Measurements from ENCODE around the gene SLC6A4. TPM values are rescaled to one million over a fixed set of nuclear protein-coding genes. Genes with fewer than 3 reads are reported as not detected.

SLC6A4 gene
- total RNA-seq, 1 donor from 2014 or later = 140 TPM

GRCh38 chr17:30239089-30239462, 3.6 kb upstream of the SLC6A4 start:
- no peak for TF ChIP-seq CTCF (IDR thresholded peaks at IDR 0.05)
- H3K4me1 ChIP-seq = peaks cover 36% of the 10 kb centered on the region
- H3K36me3 ChIP-seq = no peaks in the 10 kb centered on the region
- DNase-seq = no peak
- peak overlapping the region; percentile 47 for H3K4me3 ChIP-seq
- H3K27me3 ChIP-seq (ENCODE audit: low read depth) = peaks cover 42% of the 10 kb centered on the region
- ATAC-seq = no peak
- intact Hi-C loops (cut with DNase I) = no loop called here
- no peaks in the 10 kb centered on the region for H3K9me3 ChIP-seq
- peak overlapping the region; percentile 71 for H3K27ac ChIP-seq

GRCh38 chr17:30238387-30239088, 3.0 kb upstream of the SLC6A4 start:
- peaks cover 42% of the 10 kb centered on the region for H3K27me3 ChIP-seq (ENCODE audit: low read depth)
- intact Hi-C loops (cut with DNase I) = no loop called here
- ATAC-seq (peak; percentile 13 to 38), DNase-seq (no peak)
- no peaks in the 10 kb centered on the region for H3K9me3 ChIP-seq
- no peaks in the 10 kb centered on the region for H3K36me3 ChIP-seq
- TF ChIP-seq CTCF (IDR thresholded peaks at IDR 0.05) = no peak
- H3K4me1 ChIP-seq = peaks cover 36% of the 10 kb centered on the region
- H3K27ac ChIP-seq = peak overlapping the region; percentile 71
- peak overlapping the region; percentile 47 for H3K4me3 ChIP-seq

- no peak for DNase-seq
- TF ChIP-seq CTCF (IDR thresholded peaks at IDR 0.05) = no peak
- intact Hi-C loops (cut with DNase I) = no loop called here
- H3K9me3 ChIP-seq = no peaks in the 10 kb centered on the region
- H3K36me3 ChIP-seq = no peaks in the 10 kb centered on the region
- H3K4me1 ChIP-seq = peaks cover 36% of the 10 kb centered on the region
- peak overlapping the region; percentile 71 for H3K27ac ChIP-seq
- H3K27me3 ChIP-seq (ENCODE audit: low read depth) = peaks cover 42% of the 10 kb centered on the region
- no peak for ATAC-seq
- H3K4me3 ChIP-seq = peak overlapping the region; percentile 47
Observed at GRCh38 chr17:30238003-30238344, 2.5 kb upstream of the SLC6A4 start.

- Histone ChIP-seq H3K9me3 (no peaks in the 10 kb centered on the region), H3K27ac (peak overlapping the region; percentile 71), H3K27me3 (ENCODE audit: low read depth) (peaks cover 42% of the 10 kb centered on the region), H3K36me3 (no peaks in the 10 kb centered on the region), H3K4me1 (peaks cover 36% of the 10 kb centered on the region), H3K4me3 (peak overlapping the region; percentile 47)
- DNase-seq (no peak), ATAC-seq (peak in 1 of 2 donors; percentile 13)
- TF ChIP-seq CTCF (IDR thresholded peaks at IDR 0.05) = no peak
- intact Hi-C loops (cut with DNase I) = no loop called here
Observed at GRCh38 chr17:30237296-30238002, 2.0 kb upstream of the SLC6A4 start.

GRCh38 chr17:30236766-30237165, 1.3 kb upstream of the SLC6A4 start:
- ATAC-seq (peak; percentile 66 to 78), DNase-seq (peak; percentile 76)
- Histone ChIP-seq H3K27me3 (ENCODE audit: low read depth) (peaks cover 42% of the 10 kb centered on the region), H3K36me3 (no peaks in the 10 kb centered on the region), H3K4me1 (peaks cover 36% of the 10 kb centered on the region), H3K4me3 (peak overlapping the region; percentile 47), H3K27ac (peak overlapping the region; percentile 78), H3K9me3 (no peaks in the 10 kb centered on the region)
- TF ChIP-seq CTCF (IDR thresholded peaks at IDR 0.05) = peak; percentile 16
- intact Hi-C loops (cut with DNase I) = no loop called here
